ENCODE measurements around the gene CPTP.

The CPTP gene

GRCh38 chr1:1336931-1337792 is 12.6 kb downstream of the CPTP start:
- no peak for DNase-seq

GRCh38 chr1:1337793-1338147 is 13.2 kb downstream of the CPTP start:
- no peak for DNase-seq

- DNase-seq, result no peak
These were observed 13.7 kb downstream of the CPTP start for GRCh38 chr1:1338278-1338677.

- no peak for DNase-seq
These were observed 15.6 kb downstream of the CPTP start for GRCh38 chr1:1340185-1340584.

GRCh38 chr1:1340791-1341548 is 16.4 kb downstream of the CPTP start:
- no peak for DNase-seq

- no peak for DNase-seq
These were observed 17.0 kb downstream of the CPTP start for GRCh38 chr1:1341549-1342021.

- DNase-seq, result no peak
These were observed 17.5 kb downstream of the CPTP start for GRCh38 chr1:1342061-1342562.

- DNase-seq, result no peak
These were observed 18.0 kb downstream of the CPTP start for GRCh38 chr1:1342584-1343115.

GRCh38 chr1:1343811-1344421 is 19.3 kb downstream of the CPTP start:
- DNase-seq, result no peak

- no peak for DNase-seq
These were observed 20.2 kb downstream of the CPTP start for GRCh38 chr1:1344655-1345361.

GRCh38 chr1:1345384-1345783 is 20.8 kb downstream of the CPTP start:
- no peak for DNase-seq

GRCh38 chr1:1345860-1346500 is 21.4 kb downstream of the CPTP start:
- no peak for DNase-seq

- no peak for DNase-seq
These were observed 21.9 kb downstream of the CPTP start for GRCh38 chr1:1346501-1346890.

GRCh38 chr1:1347026-1347595 is 22.5 kb downstream of the CPTP start:
- no peak for DNase-seq

GRCh38 chr1:1347663-1348419 is 23.2 kb downstream of the CPTP start:
- DNase-seq, result no peak

- DNase-seq, result no peak
These were observed 24.0 kb downstream of the CPTP start for GRCh38 chr1:1348420-1349255.

GRCh38 chr1:1349256-1350012 is 24.8 kb downstream of the CPTP start, which contains the start of gene DVL1:
Gene DVL1, minus strand, starts transcription at chr1:1349418. Its CDS starts 353 bp downstream, at chr1:1349065.
- DNase-seq, result peak; percentile 55

- DNase-seq, result no peak
These were observed 27.2 kb downstream of the CPTP start for GRCh38 chr1:1351511-1352427.
